Tongue (tissue), 2 donors: ENCODE results near the gene ARHGEF19. TPM values are rescaled to one million over a fixed set of nuclear protein-coding genes. Genes with fewer than 3 reads are reported as not detected.
"Not testable (repeated sequence)": the region's sequence is repeated elsewhere in the genome, so short reads cannot be mapped to it uniquely, and the experiment has no call there.

Source experiments
- DNase-seq: peaks from one replicate; pipeline ENCODE4 v3.0.0-alpha.2; 2015
- total RNA-seq: library from RNA; depleted of rRNA; stranded (reverse); fragments of >200 nt; gene quantifications from one replicate; pipeline ENCODE4 v1.2.3, GENCODE V29; 2014

ARHGEF19 gene
- total RNA-seq, 1 donor from 2014 or later: 27.6 TPM

GRCh38 chr1:16181887-16182719, 30.3 kb downstream of the ARHGEF19 start:
- peak; percentile 64 for DNase-seq

- DNase-seq: no peak
Measured at GRCh38 chr1:16180291-16180824, 32.1 kb downstream of the ARHGEF19 start.

GRCh38 chr1:16178596-16179497, 33.6 kb downstream of the ARHGEF19 start:
- no peak for DNase-seq

GRCh38 chr1:16177306-16177705, 35.1 kb downstream of the ARHGEF19 start:
- DNase-seq: no peak

DNA sequence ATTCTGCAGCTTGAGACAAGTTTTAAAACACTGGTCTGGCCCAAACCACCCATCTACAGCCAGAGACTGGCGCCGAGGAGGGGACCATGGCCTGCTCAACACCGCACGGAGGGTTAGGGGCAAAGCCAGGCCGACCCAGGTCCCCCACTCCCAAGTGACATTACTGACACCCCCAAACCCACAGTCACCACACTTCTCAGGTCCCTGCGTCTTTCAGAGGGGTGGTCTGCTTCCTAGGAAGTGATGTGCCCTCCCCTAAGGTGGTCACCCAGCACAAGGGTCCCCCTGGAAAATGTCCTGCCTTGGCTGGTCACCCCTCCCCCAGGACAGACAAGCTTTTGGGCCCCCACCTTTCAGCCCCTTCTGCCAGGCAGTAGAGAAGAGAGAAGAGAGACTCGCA, 35.8 kb downstream of the ARHGEF19 start:
- DNase-seq: no peak

- peak; percentile 95 for DNase-seq
Measured at GRCh38 chr1:16175610-16176553, 36.6 kb downstream of the ARHGEF19 start.

- DNase-seq: peak; percentile 75
Measured at GRCh38 chr1:16174886-16175598, 37.4 kb downstream of the ARHGEF19 start.

GRCh38 chr1:16174261-16174868, 38.1 kb downstream of the ARHGEF19 start:
- peak; percentile 29 for DNase-seq

- DNase-seq: peak; percentile 56
Measured at GRCh38 chr1:16173447-16174260, 38.8 kb downstream of the ARHGEF19 start.

DNA sequence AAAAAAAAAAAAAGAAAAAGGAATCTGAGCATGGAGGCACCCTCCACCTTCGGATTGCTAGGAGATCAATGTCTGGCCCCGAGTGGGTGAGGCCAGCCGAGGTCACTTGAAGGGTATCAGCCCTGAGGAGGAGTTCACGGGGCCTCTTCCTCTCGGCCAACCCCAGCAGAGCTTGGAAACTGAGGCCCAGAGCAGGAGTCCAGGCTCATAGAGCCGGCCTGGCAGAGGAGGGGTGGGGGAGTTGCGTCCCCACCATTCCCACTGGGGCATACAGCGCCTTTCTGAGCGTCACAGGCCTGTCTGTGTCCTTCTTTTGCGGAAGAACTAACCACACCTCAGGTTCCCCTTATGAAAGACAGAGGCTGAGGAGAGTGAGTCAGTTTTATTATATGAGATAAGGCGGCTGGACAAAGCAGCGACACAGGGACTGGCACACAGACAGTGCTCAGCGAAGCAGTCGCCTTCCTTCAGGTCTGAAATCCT, 39.4 kb downstream of the ARHGEF19 start:
- DNase-seq: no peak

DNA sequence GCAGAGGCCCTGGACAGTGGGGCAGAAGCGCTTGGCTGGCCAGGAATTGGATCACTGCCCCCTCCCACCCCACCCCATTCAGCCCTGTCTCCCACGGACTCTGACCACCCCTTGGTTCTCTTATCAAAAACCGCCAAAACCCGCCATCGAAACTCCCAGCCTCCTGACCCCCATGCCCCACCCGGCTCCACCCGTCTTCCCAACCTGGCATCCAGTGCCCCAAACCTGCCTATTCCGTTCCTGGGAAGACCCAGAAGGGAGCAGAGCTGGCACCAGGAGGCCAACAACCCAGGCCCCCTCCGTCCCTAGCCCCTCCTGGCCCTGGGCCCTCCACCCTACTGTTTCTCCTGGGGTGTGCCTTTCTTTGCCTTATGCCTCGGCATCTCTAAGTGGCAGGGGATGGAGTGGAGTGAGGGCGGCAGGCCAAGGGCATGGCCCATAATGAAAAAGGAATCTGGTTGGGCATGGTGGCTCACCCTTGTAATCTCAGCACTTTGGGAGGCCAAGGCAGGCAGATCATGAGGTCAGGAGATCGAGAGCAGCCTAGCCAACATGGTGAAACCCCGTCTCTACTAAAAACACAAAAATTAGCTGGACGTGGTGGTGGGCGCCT, 40.1 kb downstream of the ARHGEF19 start:
- DNase-seq: no peak

GRCh38 chr1:16171314-16172151, 40.9 kb downstream of the ARHGEF19 start:
- no peak for DNase-seq

DNA sequence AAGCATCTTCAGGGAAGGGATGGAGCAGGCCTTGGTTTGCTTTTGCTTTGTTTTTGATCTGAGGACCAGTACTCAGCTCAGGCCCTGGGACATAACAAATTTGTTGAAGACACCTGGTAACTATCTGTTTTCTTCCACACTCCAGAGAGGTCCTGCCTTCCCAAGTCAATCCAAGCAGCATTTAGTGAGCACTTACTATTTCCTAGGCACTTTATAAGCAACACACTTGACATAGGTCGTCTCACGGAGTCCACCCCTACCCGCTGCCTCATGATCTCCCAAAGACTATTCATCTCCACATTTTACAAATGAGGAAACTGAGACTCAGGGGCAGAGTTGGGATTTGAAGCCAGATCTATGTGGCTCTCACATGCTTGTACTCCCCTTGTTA, 42.2 kb downstream of the ARHGEF19 start:
- DNase-seq: no peak

DNA sequence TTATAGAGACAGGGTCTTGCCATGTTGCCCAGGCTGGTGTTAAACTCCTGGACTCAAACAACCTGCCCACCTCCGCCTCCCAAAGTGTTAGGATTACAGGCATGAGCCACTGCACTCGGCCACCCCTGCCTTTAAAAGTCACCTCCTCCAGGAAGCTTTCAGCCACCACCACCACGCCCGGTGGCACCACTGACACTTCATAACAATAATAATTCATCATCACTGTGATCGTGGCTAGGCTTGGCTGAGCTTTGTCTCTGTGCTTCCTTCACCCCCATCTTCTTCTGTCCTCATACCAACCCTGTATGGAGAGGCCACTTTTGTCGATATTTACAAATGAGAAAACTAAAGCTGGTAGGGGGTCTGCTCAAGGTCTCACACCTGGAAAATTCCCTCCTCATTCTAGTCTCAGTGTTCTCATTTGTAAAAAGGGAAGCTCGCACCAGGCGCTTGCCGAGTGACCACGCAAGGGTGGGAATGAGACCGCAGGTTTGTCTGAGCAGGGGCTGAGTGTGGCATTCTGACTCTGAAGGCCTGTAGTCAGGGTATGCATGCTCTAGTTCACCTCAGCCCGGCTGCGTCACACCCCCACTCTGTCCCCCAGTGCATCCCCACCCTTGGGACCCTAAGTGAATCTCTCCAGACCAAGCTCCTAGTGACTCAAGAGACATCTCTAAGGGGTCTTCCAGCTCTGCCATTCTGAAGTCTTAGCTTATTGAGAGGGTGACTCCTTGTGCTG, 43.7 kb downstream of the ARHGEF19 start:
- no peak for DNase-seq

DNA sequence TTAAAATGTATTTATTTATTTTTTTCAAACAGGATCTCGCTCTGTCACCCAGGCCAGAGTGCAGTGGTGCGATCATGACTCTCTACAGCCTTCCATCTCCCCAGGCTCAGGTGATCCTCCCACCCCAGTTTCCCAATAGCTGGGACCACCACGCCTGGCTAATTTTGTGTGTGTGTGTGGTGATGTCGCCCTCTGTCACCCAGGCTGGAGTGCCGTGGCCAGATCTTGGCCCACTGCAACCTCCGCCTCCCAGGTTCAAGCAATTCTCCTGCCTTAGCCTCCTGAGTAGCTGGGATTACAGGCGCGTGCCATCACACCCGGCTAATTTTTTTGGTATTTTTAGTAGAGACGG, 44.3 kb downstream of the ARHGEF19 start:
- DNase-seq: not testable (repeated sequence)

GRCh38 chr1:16167331-16168143, 44.9 kb downstream of the ARHGEF19 start:
- DNase-seq: peak; percentile 65

GRCh38 chr1:16166117-16166516, 46.3 kb downstream of the ARHGEF19 start:
- no peak for DNase-seq
